ENCODE measurements around the gene AGPAT3.

Gene AGPAT3

GRCh38 chr21:43957611-43958362 is 92.8 kb downstream of the AGPAT3 start:
- DNase-seq (ENCODE audit: low read depth): no peak

- no peak for DNase-seq (ENCODE audit: low read depth)
Measured at GRCh38 chr21:43958364-43959158, 93.5 kb downstream of the AGPAT3 start.

- DNase-seq (ENCODE audit: low read depth): no peak
Measured at GRCh38 chr21:43959231-43960116, 94.5 kb downstream of the AGPAT3 start.

GRCh38 chr21:43961382-43961909 is 96.4 kb downstream of the AGPAT3 start:
- DNase-seq (ENCODE audit: low read depth): no peak

GRCh38 chr21:43965911-43966585 is 101.0 kb downstream of the AGPAT3 start:
- DNase-seq (ENCODE audit: low read depth): no peak

GRCh38 chr21:43966946-43967512 is 102.0 kb downstream of the AGPAT3 start:
- DNase-seq (ENCODE audit: low read depth): no peak

GRCh38 chr21:43967981-43968380 is 103.0 kb downstream of the AGPAT3 start:
- DNase-seq (ENCODE audit: low read depth): no peak

- DNase-seq (ENCODE audit: low read depth): no peak
Measured at GRCh38 chr21:43968410-43969114, 103.5 kb downstream of the AGPAT3 start.

GRCh38 chr21:43969115-43969444 is 104.1 kb downstream of the AGPAT3 start:
- no peak for DNase-seq (ENCODE audit: low read depth)

- DNase-seq (ENCODE audit: low read depth): no peak
Measured at GRCh38 chr21:43970551-43970950, 105.5 kb downstream of the AGPAT3 start.

GRCh38 chr21:43971201-43971991 is 106.4 kb downstream of the AGPAT3 start:
- no peak for DNase-seq (ENCODE audit: low read depth)

- no peak for DNase-seq (ENCODE audit: low read depth)
Measured at GRCh38 chr21:43971992-43972255, 106.9 kb downstream of the AGPAT3 start.

- no peak for DNase-seq (ENCODE audit: low read depth)
Measured at GRCh38 chr21:43972850-43973633, 108.0 kb downstream of the AGPAT3 start.

GRCh38 chr21:43973634-43973955 is 108.6 kb downstream of the AGPAT3 start:
- no peak for DNase-seq (ENCODE audit: low read depth)

GRCh38 chr21:43974791-43975468 is 109.9 kb downstream of the AGPAT3 start:
- no peak for DNase-seq (ENCODE audit: low read depth)

- peak; percentile 18 for DNase-seq (ENCODE audit: low read depth)
Measured at GRCh38 chr21:43975469-43976098, 110.6 kb downstream of the AGPAT3 start.

- DNase-seq (ENCODE audit: low read depth): no peak
Measured at GRCh38 chr21:43976661-43977060, 111.6 kb downstream of the AGPAT3 start.

GRCh38 chr21:43978060-43978459 is 113.0 kb downstream of the AGPAT3 start:
- no peak for DNase-seq (ENCODE audit: low read depth)

Data from stromal cell of bone marrow (primary cell).